Sigmoid colon (tissue), 7 donors: ENCODE measurements around the gene RAPGEF5. TPM values are rescaled to one million over a fixed set of nuclear protein-coding genes. Genes with fewer than 3 reads are reported as not detected.

Experiments
- DNase-seq: peaks from one replicate; pipeline ENCODE4 v3.0.0-alpha.2; 2019
- H3K27ac ChIP-seq, 4 donors: fragments of 200-600 bp; sonication (generic); one replicate each; pipeline ENCODE4 v1.5.1; 2016 to 2019; ENCODE audit warnings: mild to moderate bottlenecking in 1 of 4
- H3K27me3 ChIP-seq, 3 donors: fragments of 200-600 bp; sonication (generic); one replicate each; pipeline ENCODE4 v1.5.1; 2019; ENCODE audit warnings: mild to moderate bottlenecking in 1 of 3
- H3K36me3 ChIP-seq, 4 donors: fragments of 200-600 bp; sonication (generic); one replicate each; pipeline ENCODE4 v1.5.1; 2016 to 2019
- H3K4me1 ChIP-seq, 4 donors: fragments of 200-600 bp; sonication (generic); one replicate each; pipeline ENCODE4 v1.5.1; 2017 to 2019
- H3K4me3 ChIP-seq, 4 donors: fragments of 200-600 bp; sonication (generic); one replicate each; pipeline ENCODE4 v1.5.1; 2017 to 2019; ENCODE audit warnings: mild to moderate bottlenecking in 2 of 4, moderate library complexity in 1 of 4
- H3K9me3 ChIP-seq, 4 donors: fragments of 200-600 bp in 3 of 4; sonication (generic) in 3 of 4; one replicate each; pipeline versions ENCODE4 v1.5.1 to v1.6.1; 2013 to 2019
- EP300 ChIP-seq, 4 donors: sonication (generic); formaldehyde crosslinking; IDR thresholded peaks; one replicate each; pipeline ENCODE4 v1.6.1; 2017; ENCODE audit warnings: antibody characterized with exemption in 4 of 4
- POLR2A ChIP-seq, 2 donors: fragments of 450-650 bp; IDR thresholded peaks; one replicate each; pipeline ENCODE4 v1.6.1; 2016; ENCODE audit warnings: antibody characterized with exemption in 2 of 2, mild to moderate bottlenecking in 2 of 2, moderate library complexity in 2 of 2
- POLR2AphosphoS5 ChIP-seq, 4 donors: sonication (generic); formaldehyde crosslinking; IDR thresholded peaks; one replicate each; pipeline ENCODE4 v1.6.1; 2017; ENCODE audit warnings: antibody characterized with exemption in 4 of 4
- WGBS, 2 donors: extraction: QIAGEN DNeasy Blood & Tissue Kit; methylation state at CpG; one replicate each; pipeline ENCODE4 v1.1.7; 2013; 5-methylcytosine and 5-hydroxymethylcytosine counted together
- intact Hi-C: fragments of 100-400 bp; cut with DNase I; formaldehyde crosslinking; loops from one replicate; pipeline ENCODE4 v1.15.1; 2023
- polyA plus RNA-seq, 3 donors: library from polyadenylated mRNA; stranded (reverse); fragments of 200-250 nt; gene quantifications; one replicate each; pipeline ENCODE4 v1.2.3, GENCODE V29; 2013
- total RNA-seq, 4 donors: library from RNA; depleted of rRNA; stranded (reverse); fragments of >200 nt; gene quantifications; one replicate each; pipeline ENCODE4 v1.1.0, GENCODE V29; 2016
- TF ChIP-seq, protein P1 (sequence below), 4 experiments: fragments of 450-650 bp in 3 of 4; fragments of 200-600 bp in 1 of 4; IDR thresholded peaks; one replicate each; pipeline ENCODE4 v1.5.1; 2016 to 2019; ENCODE audit warnings: antibody characterized with exemption in 4 of 4, mild to moderate bottlenecking in 3 of 4, moderate library complexity in 2 of 4
- donor health status: healthy with polysubstance abuse.
- donor health status: Bipolar disorder and iron deficiency.
- donor health status: healthy.

Gene RAPGEF5
- total and polyA plus RNA-seq, 7 donors: 6.0 to 17.9 (median 12.6) TPM

DNA sequence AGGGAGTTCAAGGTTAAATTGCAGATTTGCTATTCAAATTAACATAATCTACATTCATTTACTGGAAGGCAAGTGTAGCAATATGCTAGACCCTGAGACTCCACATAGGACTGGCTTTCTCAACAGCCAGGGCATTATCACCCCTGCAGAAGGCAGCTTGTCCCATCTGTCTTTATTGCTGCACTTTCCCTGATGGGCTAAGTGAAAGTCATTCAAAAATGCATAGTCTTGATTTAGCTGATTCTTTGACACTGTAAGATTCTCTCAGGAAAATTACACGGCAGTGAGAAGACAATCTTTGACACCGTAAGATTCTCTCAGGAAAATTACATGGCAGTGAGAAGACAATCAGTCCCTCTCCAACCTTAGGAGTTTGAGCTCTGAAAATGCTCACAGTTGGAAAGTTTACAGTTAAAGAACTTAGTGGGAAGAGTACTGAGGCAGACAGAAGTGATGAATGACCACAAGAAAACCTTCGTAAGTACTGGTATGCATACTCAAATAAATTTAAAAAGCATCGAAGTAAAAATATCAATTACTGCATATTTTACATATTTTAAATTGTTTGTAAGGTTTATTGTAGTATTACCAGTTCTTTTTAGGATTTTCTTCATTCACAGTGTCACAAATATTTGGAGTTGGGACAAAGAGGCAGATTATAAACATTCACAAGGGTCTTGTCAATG lies 88.9 kb downstream of the RAPGEF5 start:
- no peak for DNase-seq

GRCh38 chr7:22262538-22262937 lies 94.4 kb downstream of the RAPGEF5 start:
- H3K36me3 ChIP-seq: no peaks in the 10 kb centered on the region
- H3K4me1 ChIP-seq: no peaks in the 10 kb centered on the region
- no peaks in the 10 kb centered on the region for H3K27me3 ChIP-seq
- 92 to 93% methylated on average over 4 of the region's 4 CpGs for WGBS, 2 donors
- intact Hi-C loops: no loop called here
- TF ChIP-seq EP300 (IDR thresholded peaks at IDR 0.05): no peak
- TF ChIP-seq POLR2AphosphoS5 (IDR thresholded peaks at IDR 0.05): no peak
- TF ChIP-seq, protein P1, sequence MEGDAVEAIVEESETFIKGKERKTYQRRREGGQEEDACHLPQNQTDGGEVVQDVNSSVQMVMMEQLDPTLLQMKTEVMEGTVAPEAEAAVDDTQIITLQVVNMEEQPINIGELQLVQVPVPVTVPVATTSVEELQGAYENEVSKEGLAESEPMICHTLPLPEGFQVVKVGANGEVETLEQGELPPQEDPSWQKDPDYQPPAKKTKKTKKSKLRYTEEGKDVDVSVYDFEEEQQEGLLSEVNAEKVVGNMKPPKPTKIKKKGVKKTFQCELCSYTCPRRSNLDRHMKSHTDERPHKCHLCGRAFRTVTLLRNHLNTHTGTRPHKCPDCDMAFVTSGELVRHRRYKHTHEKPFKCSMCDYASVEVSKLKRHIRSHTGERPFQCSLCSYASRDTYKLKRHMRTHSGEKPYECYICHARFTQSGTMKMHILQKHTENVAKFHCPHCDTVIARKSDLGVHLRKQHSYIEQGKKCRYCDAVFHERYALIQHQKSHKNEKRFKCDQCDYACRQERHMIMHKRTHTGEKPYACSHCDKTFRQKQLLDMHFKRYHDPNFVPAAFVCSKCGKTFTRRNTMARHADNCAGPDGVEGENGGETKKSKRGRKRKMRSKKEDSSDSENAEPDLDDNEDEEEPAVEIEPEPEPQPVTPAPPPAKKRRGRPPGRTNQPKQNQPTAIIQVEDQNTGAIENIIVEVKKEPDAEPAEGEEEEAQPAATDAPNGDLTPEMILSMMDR (IDR thresholded peaks at IDR 0.05): no peak
- TF ChIP-seq POLR2A (IDR thresholded peaks at IDR 0.05): no peak
- DNase-seq: no peak
- H3K27ac ChIP-seq: no peak overlapping the region
- no peak overlapping the region for H3K4me3 ChIP-seq
- H3K9me3 ChIP-seq: no peaks in the 10 kb centered on the region

More for the DNA sequence above, 88.9 kb downstream of the RAPGEF5 start:
- Histone ChIP-seq H3K9me3 (no peaks in the 10 kb centered on the region), H3K27ac (no peak overlapping the region), H3K27me3 (no peaks in the 10 kb centered on the region), H3K4me1 (no peaks in the 10 kb centered on the region), H3K36me3 (no peaks in the 10 kb centered on the region), H3K4me3 (no peak overlapping the region)
- intact Hi-C loops: no loop called here
- TF ChIP-seq POLR2AphosphoS5 (IDR thresholded peaks at IDR 0.05): no peak
- TF ChIP-seq POLR2A (IDR thresholded peaks at IDR 0.05): no peak
- TF ChIP-seq EP300 (IDR thresholded peaks at IDR 0.05): no peak
- TF ChIP-seq, protein P1 (IDR thresholded peaks at IDR 0.05): no peak
- 81 to 85% methylated on average over 4 of the region's 4 CpGs for WGBS, 2 donors

DNA sequence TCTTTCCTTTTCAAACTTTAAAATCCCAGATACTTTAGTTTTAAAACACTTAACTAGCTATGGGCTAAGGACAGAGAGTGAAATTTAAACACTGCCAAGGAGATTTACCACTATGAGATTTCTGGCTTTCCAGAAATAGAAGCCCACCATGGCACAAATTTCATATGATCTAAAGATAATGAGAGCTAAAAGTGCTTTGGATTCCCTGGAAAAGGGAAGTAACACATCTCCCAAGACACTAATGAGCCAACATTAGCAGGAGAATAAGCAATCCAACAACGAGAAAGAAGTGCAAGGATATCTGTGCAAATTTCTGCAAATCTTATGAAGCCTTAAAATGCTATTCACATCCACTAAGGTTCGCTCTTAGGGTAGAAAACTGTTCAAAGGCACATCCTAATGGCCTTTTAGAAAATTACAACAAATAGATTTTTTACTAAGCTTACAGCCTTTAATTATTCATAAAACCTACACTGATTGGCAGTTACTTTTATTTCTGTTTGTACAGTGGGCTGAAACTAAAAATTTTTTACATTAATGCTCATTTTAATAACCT lies 100.3 kb downstream of the RAPGEF5 start:
- Histone ChIP-seq H3K27ac (no peak overlapping the region), H3K27me3 (no peaks in the 10 kb centered on the region), H3K9me3 (no peaks in the 10 kb centered on the region), H3K36me3 (no peaks in the 10 kb centered on the region), H3K4me1 (no peaks in the 10 kb centered on the region), H3K4me3 (no peak overlapping the region)
- no peak for DNase-seq
- WGBS, 2 donors: 71 to 87% methylated on average over 2 of the region's 2 CpGs
- intact Hi-C loops: loop anchor here (10.0 kb wide), 1 partner anchor 142 kb away; no protein-coding TSS in a partner anchor
- TF ChIP-seq EP300 (IDR thresholded peaks at IDR 0.05) (no peak), POLR2AphosphoS5 (IDR thresholded peaks at IDR 0.05) (no peak), POLR2A (IDR thresholded peaks at IDR 0.05) (no peak)
- TF ChIP-seq, protein P1 (IDR thresholded peaks at IDR 0.05): no peak

- no peaks in the 10 kb centered on the region for H3K36me3 ChIP-seq
- DNase-seq: no peak
- 89 to 91% methylated on average over 1 of the region's 1 CpG for WGBS, 2 donors
- no peaks in the 10 kb centered on the region for H3K9me3 ChIP-seq
- H3K27me3 ChIP-seq: no peaks in the 10 kb centered on the region
- no peak overlapping the region for H3K27ac ChIP-seq
- no peaks in the 10 kb centered on the region for H3K4me1 ChIP-seq
- H3K4me3 ChIP-seq: no peak overlapping the region
- intact Hi-C loops: loop anchor here (10.0 kb wide), 1 partner anchor 141 kb away; no protein-coding TSS in a partner anchor
- TF ChIP-seq POLR2A (IDR thresholded peaks at IDR 0.05) (no peak), POLR2AphosphoS5 (IDR thresholded peaks at IDR 0.05) (no peak), EP300 (IDR thresholded peaks at IDR 0.05) (no peak)
- TF ChIP-seq, protein P1 (IDR thresholded peaks at IDR 0.05): no peak
These were observed 101.1 kb downstream of the RAPGEF5 start for GRCh38 chr7:22255834-22256233.
